GM10847 (cell line): ENCODE measurements around the gene TRIM2.

Experiments used
- POLR2A ChIP-seq: IDR thresholded peaks from 2 replicates; pipeline ENCODE4 v1.6.1; 2011; ENCODE audit not compliant: insufficient read length; ENCODE audit errors: extremely low read depth

TRIM2 gene

GRCh38 chr4:153310793-153311192, 106.5 kb downstream of the TRIM2 start:
- no peak for TF ChIP-seq POLR2A

GRCh38 chr4:153314915-153315314, 110.7 kb downstream of the TRIM2 start:
- TF ChIP-seq POLR2A: no peak

DNA sequence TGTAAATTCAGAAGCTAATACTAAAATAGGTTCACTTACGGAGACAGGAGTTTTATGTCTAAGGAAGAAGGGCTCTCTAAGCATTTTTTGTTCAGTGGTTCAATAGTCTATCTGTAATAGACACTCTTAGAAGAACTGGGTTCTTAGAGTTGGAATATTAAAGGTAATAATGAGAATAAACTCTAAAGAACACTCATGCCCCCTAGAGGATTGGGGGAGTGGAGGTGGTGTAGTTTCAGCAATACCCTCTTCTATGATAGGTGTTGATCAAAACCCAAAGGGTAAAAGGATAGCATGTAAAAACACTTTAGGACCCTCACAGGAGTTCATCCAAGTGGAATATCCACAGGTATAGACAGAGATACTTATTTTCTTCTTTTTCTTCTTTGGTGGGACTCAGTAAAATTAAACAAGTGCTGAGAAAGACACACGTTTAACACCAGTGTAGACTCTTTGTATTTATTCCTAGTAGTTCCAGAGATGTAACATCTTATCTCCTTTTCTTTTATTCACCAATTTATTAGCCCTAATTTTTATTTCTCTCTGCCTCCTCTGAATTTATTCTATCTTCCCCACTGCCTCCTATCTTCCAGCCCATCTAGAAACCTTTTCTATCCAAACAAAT, 114.6 kb downstream of the TRIM2 start:
- no peak for TF ChIP-seq POLR2A

GRCh38 chr4:153322791-153323190, 118.5 kb downstream of the TRIM2 start:
- no peak for TF ChIP-seq POLR2A

- no peak for TF ChIP-seq POLR2A
Observed at GRCh38 chr4:153324046-153324445, 119.8 kb downstream of the TRIM2 start.

- no peak for TF ChIP-seq POLR2A
Observed at GRCh38 chr4:153325558-153325957, 121.3 kb downstream of the TRIM2 start.

GRCh38 chr4:153326513-153326912, 122.3 kb downstream of the TRIM2 start:
- no peak for TF ChIP-seq POLR2A

GRCh38 chr4:153327247-153327646, 123.0 kb downstream of the TRIM2 start:
- TF ChIP-seq POLR2A: no peak

DNA sequence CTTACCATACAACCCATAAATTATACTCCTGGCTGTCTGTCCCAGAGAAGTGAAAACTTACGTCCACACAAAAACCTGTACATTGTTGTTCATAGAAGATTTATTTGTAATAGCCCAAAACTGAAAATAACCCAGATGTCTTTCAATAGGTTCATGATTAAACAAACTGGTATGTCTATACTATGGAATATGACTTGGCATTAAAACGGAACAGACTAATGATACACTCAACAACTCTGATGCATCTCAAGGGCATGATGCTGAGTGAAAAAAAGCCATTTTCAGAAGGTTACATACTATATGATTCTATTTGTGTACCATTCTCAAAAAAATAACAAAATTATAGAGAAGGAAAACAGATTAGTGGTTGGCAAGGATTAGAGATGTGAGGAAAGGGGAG, 128.7 kb downstream of the TRIM2 start:
- no peak for TF ChIP-seq POLR2A

DNA sequence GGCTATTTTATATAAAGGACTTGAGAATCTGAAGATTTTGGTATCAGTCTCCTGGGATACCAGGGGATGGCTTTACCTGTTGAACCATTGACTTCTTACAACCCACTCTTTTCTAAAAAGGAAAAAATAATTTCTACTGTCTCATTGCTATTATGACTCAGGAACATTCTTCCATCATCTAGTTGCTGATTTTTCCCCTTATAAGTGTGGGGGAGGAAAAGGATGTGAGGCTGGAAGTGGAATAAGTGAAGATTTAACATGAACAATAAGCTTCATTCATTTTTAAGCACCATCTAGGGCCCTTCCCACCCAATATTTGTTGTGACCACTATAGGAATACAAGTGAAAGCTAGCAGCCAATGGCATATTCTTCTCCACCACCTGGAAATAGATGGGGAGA, 129.6 kb downstream of the TRIM2 start:
- no peak for TF ChIP-seq POLR2A

GRCh38 chr4:153335665-153336064, 131.4 kb downstream of the TRIM2 start:
- no peak for TF ChIP-seq POLR2A

DNA sequence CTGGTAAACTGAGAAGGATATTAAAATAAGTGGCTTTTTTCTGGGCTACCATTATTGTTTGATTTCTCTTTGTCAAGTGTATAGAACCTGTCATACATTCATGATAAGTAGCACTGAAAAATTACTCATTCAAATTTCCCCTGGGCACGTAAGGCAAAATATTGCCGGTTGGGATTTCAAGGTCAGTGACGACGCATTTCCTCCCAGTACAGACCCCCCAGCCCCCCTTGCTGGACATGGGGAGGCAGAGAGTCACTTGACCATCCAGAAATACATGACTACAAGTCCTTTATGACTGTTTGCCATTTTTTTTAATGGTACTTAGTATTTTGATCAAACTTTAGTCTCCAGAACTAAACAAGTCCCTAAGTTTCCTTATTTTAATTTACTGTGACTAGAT, 133.4 kb downstream of the TRIM2 start:
- TF ChIP-seq POLR2A: no peak

DNA sequence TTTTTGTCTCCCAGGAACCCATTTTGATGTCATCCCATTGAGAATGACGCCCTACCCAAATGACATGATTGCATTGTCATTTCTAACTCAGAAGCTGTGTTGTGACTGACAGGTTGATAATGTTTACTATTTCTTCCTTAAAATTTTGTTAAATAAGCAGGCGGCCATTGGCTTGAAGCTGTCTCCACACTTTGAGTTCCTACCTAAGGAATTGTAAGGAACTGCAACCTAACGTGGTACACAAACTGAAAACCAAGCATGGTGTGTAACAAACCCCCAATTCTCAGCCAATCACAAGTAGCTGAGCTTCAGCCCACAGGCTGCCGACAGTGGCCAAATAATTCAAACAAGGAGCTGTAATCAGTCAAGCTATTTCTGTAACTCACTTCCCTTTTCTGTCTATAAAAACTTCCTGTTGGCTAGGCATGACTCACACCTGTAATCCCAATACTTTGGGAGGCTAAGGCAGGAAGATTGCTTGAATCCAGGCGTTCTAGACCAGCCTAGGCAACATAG, 137.4 kb downstream of the TRIM2 start:
- TF ChIP-seq POLR2A: no peak

DNA sequence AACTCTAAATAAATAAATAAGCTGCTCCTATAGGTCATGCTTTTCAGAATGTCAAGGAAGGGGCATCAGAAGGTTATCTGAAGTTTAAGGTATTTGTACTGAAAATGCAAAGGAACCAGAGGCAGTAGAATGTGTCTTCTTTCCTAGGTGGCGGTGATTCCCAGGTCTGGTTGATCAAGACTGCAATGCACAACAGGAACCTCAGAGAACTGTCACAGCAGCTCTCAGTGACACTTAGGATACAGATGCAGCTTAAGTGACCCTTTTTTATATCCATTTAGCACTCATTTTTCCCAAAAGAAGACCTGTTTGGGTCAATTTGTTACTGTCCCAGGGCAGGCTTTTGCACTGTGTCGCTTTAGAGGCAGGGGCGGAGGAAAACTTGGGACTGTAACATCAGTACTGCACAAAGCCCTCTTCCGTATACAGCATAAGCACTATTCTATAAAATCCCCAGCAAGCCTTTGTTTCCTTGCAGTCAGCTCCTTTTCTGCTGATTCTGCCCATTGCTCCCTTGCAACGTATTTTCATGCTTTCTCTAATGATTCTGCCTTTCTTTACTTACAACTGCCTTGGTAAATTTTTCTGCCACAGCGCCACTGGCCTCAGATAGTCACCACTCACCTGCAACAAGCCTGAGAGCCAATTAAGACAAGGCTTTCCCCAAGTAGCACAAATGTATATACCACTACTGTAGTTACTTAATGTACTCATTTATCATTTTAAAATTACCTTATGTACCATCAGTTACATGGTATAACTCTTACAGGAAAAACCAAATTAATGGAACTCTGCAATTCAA, 138.7 kb downstream of the TRIM2 start:
- no peak for TF ChIP-seq POLR2A

DNA sequence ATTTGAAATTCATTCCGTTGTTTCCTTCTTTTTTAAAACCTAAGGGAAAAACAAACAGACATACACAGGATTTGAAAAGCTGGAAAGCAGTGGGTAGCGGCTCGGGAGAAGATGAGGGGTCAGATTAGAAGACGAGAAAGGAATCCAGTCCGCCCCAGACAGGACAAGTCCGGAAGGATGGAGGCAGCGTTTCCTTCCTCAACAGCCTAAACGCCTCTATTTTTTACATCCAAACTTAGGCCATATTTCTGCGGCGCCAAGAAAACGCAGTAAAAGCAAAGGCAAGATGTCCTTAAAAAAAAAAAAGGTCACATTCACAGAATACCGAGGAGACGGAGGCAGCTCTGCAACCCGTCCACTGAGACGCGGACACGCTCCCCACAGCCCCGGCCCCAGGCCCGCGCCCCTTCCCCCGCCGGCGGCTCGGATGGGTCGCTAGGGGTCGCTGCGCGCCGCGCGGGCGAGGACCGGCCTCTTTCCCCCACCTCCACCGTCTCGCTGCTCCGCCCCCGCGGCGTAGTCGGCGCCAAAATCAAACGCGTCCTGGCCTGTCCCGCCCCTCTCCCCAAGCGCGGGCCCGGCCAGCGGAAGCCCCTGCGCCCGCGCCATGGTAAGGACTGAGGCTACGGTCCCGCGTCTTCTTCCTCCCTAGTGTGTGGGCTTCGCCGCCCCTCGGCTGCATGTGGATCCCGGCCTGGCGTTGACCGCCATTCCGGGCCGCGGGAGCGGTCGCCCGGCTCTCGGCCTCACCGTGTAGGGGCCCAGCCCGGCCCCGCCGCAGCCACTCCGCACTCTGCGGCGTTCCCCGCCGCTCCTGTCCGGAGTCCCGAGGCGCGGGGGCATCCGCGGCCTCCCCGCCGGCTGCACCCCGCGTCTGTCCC, 140.1 kb downstream of the TRIM2 start, which contains the start of gene MND1:
Gene MND1, plus strand, starts transcription at position 558 of the 881 bp plus-strand sequence. Its CDS starts 50 bp downstream, at position 608.
- peak; percentile 65 for TF ChIP-seq POLR2A
